ENCODE data around the gene LCMT2.

LCMT2 gene, protein sequence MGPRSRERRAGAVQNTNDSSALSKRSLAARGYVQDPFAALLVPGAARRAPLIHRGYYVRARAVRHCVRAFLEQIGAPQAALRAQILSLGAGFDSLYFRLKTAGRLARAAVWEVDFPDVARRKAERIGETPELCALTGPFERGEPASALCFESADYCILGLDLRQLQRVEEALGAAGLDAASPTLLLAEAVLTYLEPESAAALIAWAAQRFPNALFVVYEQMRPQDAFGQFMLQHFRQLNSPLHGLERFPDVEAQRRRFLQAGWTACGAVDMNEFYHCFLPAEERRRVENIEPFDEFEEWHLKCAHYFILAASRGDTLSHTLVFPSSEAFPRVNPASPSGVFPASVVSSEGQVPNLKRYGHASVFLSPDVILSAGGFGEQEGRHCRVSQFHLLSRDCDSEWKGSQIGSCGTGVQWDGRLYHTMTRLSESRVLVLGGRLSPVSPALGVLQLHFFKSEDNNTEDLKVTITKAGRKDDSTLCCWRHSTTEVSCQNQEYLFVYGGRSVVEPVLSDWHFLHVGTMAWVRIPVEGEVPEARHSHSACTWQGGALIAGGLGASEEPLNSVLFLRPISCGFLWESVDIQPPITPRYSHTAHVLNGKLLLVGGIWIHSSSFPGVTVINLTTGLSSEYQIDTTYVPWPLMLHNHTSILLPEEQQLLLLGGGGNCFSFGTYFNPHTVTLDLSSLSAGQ

DNA sequence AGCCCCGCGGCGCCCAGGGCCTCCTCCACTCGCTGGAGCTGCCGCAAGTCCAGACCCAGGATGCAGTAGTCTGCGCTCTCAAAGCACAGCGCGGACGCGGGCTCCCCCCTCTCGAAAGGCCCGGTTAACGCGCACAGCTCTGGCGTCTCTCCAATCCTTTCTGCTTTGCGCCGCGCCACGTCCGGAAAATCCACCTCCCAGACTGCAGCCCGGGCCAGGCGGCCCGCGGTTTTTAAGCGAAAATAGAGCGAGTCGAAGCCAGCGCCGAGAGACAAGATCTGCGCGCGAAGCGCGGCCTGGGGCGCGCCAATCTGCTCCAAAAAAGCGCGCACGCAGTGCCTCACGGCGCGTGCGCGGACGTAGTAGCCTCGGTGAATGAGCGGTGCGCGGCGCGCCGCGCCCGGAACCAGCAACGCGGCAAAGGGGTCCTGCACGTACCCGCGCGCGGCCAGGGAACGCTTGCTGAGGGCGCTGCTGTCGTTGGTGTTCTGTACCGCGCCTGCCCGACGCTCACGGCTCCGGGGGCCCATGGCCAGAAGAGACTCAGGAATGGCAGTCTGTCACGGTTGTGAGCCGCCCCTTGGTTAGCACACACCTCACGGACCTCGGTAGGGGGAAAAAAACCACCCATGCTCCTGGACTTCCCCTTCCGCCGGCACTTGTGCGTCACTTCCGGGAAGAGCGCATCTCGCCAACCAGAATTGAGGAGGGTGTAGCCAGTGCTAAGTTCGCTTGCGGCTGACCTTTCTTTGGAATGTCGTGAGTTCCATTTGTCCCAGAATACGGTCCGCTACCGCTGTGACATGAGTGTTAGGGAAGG lies at the start of gene LCMT2:
LCMT2 (minus strand) TSS at position 614 of the 820 bp plus-strand sequence; CDS start at position 530, 84 bp downstream.
- peak; percentile 90 for DNase-seq (ENCODE audit: low spot score)

DNA sequence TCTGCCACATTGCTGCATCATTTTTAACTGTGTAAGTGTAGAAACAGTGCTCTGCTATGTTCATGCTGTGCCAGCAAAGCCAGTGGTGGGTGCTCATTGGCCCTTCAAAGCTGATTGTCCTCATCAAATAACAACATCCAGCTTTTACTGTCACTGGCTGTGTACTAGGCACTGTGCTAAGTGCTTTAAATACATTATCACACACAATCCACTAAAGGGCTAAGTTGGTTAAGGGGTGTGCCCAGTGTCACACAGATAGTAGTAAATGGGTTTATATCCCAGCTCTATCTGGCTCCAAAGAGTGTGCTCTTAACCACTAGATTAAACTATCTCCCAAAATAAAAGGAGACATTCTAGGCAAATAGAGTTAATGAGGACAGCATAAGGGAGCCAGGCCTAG lies 48.2 kb upstream of the LCMT2 start:
- DNase-seq (ENCODE audit: low spot score): no peak

DNA sequence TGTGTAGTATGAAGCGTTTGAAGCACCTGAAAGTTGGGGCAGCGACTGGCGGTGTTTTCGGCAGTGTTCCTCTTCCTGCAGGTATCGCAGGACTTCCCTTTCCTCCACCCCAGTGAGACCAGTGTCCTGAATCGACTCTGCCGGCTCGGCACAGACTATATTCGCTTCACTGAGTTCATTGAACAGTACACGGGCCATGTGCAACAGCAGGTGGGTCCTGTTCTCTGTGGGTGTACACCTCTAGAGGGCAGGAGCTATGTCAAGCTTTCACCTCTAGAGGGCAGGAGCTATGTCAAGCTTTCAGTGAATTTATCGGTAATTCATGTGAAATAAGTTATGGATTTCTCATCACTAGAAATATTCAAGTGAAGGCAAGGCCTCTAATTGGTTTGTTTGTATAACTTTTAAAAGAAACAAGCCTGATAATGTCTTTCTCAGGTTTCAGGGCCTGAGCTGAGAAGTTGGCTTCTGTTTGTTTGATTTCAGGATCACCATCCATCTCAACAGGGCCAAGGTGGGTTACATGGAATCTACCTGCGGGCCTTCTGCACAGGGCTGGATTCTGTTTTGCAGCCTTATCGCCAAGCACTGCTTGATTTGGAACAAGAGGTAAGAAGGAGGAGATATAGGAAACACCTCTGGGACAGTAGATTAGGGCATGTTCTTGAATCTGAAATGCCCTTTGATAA lies 45.8 kb upstream of the LCMT2 start:
- DNase-seq (ENCODE audit: low spot score): peak; percentile 25

DNA sequence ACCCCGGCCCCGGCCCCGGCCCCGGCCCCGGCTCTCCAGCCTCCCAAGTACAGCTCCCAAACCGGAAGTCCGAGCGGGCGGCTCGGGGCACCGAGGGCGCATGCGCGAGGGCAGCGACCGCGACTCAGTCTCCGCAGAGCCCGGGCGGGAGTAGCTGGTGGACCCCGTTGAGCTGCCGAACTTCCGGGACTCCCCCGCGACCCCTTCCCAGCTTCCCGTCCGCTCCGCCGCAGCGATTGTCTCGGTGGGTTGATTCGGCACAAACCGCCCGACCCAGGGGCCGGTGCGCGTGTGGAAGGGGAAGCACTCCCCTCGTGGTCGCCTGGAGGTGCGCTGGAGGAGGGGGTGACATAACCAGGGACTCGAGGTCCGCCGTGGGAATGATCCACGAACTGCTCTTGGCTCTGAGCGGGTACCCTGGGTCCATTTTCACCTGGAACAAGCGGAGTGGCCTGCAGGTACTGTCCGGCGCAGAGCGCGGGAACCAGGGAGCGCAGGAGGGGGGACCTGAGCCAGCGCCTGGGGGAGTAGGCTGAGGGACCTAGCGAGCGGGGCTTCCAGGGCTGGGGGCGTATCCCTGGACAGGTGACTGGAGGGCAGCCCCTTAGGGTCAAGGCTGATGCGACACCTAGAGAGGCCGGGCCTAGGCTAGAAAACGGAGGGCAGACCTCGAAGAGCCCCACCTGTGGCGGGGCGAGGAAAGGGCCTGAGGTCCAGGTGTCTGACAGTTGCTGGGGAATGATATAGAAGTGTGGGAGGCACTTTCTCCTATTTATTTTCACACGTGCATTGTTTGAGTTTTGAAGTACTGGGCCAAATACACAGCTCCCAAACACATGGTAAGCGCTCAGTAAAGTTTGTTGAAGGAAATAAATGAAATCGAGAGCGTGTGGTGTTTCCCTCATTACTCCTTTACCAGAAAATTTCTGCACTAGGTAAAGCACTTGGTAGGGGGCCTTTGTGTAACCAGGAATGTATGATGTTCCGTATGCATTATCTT lies 40.9 kb upstream of the LCMT2 start, which contains the start of the genes TUBGCP4 and ZSCAN29:
TUBGCP4 (plus strand) TSS at position 127 of the 1,000 bp plus-strand sequence; CDS start at position 381, 254 bp downstream.
ZSCAN29 (minus strand) TSS at position 69 of the 1,000 bp plus-strand sequence. CDS start 1,130 bp downstream, outside the sequence.
- peak; percentile 74 for DNase-seq (ENCODE audit: low spot score)

DNA sequence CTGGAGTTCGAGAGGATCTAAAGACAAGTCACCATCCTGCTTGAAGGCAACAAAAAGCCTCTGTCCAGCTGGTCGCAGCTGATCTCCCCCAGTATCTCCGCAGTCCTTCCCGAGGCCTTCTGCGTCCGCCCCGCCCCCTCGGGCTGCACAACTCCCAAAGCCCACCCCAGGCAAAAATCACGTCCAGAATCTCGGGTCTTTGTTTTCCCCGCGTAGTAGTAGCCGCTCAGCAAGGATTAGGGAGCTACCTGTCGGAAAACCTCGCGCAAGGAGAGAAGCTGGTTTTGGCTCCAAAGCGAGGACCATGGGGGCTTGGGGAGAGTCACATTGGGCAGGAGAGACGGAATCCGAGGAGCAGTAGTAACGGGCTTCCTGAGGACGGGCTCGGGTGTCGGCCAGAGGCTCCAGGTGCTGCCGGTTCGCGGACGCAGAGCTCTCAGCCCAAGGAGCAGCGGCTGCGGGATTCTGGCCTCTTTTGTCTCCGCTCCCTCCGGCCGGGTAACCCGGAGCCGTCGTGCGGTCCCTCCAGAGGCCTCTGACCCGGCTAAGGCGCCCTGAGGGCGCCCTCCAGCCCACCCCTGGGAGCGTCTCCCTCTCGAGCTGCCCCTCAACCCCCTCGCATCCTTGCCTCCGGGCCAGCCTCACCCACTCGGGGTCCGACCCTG lies 40.1 kb upstream of the LCMT2 start:
- no peak for DNase-seq (ENCODE audit: low spot score)

DNA sequence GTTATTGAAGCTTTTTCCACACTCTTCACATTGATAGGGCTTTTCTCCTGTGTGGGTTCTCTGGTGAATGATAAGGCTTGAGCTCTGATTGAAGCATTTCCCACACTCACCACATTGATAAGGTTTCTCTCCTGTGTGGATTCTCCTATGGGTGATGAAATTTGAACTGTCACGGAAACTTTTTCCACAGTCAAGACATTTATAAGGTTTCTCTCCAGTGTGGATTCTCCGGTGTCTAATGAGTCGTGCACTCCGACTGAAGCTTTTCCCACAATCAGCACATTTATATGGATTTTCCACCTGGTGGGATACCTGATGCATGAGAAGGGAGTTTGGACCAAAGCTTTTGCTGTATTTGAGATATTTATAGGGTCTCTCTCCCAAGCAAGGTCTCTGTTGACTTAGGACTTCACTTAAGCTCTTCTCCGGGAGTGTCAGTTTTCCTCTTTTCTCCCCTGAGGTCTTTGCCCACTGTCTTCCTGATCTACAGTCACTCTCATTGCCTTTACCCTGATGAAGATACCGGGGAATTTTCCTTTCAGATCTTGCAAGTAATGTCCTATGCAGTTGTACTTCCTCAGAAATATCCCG lies 31.0 kb upstream of the LCMT2 start:
- DNase-seq (ENCODE audit: low spot score): no peak

DNA sequence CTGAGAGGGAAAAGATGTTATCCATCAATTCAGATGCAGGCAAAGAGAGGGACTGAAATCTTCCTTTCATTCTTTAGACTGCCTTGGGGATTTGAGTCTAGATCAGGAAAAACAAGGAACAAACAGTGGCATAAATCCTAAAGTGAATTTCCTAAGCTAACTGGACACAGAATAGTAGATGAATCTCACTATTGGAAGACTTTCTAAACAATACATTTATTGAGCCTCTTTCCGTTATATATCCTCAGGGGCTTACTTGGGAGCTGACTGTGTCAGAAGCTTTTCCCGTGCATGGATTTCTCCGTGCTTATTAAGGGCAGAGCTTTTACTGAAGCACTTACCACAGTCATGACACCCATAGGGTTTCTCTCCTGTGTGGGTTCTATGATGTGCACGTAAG lies 30.4 kb upstream of the LCMT2 start:
- DNase-seq (ENCODE audit: low spot score): no peak

DNA sequence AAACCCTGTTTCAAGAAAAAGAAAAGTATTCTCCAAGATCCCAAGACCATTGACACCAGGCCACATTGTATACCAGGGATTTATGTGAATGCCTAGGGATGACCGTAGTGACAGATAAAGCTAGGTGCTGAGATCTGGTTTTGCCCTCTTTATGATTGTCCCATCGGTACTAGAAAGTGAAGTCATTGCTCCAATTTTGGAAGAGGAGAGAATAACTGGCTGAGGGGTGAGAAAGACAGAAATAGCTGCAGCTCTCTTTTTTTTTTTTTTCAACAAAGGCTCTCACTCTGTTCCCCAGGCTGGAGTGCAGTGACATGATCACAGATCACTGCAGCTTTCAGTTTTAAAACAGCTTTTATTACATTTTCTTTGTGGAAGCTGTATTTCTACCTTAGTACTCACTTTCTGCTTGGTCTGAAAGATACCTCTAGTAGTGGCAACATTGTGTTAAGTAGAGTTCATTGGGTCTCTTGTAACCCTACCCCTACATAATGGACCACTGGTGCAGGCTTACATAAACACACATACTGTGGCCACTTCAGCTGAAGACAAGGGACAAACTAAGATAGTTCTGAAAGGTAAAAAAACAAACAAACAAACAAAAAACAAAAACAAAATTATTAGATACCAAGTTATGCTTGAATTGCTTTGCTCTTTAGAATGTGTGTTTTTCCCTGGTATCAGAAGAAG lies 22.5 kb upstream of the LCMT2 start:
- DNase-seq (ENCODE audit: low spot score): no peak

DNA sequence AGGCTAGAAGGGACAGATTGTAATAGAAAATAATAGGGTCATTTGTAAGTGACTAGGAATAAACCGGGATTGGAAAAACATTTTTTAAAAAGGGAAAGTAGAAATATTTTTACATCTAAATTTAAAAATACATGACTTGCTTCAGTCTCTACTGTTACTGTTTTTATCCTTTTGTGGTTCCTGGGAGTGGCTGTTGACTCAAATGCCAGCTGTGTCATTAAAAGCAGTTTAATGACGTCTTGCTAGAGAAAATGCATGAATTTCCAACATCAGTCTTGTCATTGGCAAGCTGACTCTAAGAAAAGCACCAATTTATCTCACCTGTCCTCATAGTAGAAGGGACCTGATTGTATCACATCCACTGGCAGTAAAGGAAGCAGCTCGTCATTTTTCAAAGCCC lies 16.7 kb upstream of the LCMT2 start:
- DNase-seq (ENCODE audit: low spot score): no peak

DNA sequence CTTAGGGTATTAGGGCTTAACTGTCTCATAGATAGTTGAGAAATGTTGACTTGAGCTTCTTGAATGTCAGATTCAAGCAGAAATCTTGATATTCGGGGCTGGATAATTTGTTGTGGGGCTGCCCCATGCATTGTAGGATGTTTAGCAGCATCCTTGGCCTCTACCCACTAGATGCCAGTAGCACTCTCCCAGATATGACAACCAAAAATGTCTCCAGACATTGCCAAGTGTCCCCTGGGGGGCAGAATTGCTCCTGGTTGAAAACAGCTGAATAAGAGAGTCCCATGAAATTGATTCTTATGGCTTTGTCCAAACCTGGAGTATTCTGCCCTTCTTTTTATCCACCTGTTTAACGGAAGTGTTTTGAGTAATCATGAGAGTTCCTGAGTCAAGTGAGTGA lies 15.9 kb upstream of the LCMT2 start:
- no peak for DNase-seq (ENCODE audit: low spot score)

DNA sequence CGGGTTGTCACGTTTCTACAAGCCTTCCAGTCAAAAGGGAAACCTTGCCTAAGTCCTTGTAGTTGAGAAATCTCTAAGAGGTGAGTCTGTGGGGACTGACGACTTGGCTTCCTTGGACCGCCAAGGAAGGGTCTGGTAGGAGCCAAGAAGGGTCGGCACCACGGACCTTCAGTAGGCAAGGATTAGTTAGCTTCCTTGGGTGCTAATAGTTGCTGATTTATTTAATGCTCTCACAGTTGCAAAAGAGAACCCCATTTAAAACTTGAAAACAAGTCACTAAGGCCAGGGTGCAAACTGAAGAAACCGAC lies 361 bp upstream of the LCMT2 start:
- DNase-seq (ENCODE audit: low spot score): no peak

DNA sequence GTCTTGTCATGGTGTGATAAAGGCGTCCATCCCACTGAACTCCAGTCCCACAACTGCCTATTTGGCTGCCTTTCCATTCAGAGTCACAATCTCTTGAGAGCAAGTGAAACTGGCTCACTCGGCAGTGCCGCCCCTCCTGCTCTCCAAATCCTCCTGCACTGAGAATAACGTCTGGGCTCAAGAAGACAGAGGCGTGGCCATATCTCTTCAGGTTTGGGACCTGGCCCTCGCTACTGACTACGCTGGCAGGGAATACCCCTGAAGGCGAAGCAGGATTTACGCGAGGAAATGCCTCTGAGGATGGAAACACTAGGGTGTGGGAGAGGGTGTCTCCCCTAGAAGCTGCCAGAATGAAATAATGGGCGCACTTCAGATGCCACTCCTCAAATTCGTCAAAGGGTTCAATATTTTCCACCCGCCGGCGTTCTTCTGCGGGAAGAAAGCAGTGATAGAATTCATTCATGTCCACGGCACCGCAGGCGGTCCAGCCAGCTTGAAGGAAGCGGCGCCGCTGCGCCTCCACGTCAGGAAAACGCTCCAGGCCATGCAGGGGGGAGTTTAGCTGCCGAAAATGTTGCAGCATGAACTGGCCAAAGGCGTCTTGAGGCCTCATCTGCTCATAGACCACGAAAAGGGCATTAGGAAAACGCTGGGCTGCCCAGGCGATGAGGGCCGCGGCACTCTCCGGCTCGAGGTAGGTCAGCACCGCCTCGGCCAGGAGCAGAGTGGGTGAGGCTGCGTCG lies 985 bp downstream of the LCMT2 start:
- no peak for DNase-seq (ENCODE audit: low spot score)

DNA sequence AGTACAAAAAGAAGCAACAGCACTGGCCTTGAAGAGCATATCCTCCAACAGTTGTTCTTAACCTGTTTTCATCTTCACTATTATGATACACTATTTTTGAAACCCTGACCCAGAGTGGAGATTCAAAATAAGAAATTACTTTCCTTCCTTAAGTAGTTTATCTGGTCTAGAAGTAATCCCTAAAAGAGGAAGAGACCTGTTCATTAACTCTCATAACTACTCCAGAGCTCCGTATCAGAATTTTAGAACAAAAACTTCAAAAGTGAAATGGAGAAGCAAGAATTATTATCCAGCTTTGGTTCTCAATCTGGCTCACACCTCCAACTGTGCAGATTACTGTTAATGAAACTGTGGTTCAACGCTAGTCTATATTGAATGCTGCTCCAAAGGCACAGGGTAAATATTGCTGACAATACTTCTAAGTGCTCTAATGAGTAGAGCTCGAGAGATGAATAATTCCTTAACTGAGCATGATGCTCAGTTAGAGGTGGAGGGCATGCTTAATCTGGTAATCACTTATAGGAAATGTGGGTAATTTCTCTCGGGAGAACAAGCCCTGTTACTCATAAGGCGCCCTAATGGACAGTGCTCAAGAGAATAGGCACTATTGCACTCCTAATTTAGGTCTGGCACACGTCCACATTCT lies 5.2 kb downstream of the LCMT2 start:
- no peak for DNase-seq (ENCODE audit: low spot score)

DNA sequence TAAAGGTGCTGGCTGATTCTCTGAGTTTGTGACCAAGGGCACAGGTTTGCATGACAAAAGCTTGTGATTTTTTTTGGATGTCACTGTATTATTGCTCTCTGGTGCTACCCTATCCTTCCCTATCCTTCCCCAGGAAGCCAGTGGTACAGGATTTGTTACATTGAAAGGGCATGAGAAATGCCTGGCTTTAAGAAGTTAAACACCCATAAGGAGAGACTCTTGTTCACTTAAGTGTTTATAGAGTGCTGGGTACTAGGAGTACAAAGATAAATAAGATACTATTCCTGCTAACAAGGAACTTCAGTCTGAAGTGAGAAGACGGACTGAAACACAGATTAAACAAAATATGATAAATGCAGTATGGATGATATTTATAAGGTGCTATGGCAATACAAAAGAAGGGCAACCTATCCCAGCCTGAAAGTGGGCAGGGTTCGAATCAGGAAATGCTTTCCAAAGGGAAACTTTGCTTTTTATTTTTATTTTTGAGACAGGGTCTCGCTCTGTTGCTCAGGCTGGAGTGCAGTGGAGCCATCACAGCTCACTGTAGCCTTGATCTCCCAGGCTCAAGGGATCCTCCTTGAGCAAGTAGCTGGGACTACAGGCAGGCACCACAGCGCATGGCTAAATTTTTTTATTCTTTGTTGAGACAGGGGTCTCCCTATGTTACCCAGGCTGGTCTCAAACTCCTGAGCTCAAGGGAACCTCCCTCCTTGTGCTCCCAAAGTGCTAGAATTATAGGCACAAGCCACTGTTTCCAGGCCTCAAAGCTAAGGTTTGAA lies 11.2 kb downstream of the LCMT2 start:
- no peak for DNase-seq (ENCODE audit: low spot score)

DNA sequence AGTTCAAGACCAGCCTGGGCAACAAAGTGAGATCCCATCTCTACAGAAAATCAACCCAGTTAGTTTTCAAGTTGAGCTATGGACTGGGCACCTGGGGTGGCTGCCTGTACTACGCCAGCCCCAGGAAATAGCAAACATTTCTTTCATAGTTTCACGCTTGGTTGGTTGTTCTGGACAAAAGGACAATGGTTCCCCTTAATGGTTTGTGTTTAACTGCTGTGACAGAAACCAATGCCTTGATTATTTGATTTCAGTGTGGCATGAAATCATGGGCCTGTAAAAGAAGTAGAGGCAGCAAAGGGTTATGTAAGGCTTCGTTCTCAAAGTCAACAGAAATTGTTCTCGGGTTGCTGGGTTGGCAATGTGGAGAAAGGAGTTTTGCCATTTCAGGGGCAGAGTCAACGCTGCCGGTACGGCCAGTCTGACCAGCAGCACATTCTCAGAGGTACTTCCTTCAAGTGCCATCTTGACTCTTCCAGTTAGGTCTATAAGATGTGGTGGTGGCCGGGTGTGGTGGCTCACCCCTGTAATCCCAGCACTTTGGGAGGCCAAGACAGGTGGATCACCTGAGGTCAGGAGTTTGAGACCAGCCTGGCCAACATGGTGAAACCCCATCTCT lies 12.7 kb downstream of the LCMT2 start:
- no peak for DNase-seq (ENCODE audit: low spot score)

DNA sequence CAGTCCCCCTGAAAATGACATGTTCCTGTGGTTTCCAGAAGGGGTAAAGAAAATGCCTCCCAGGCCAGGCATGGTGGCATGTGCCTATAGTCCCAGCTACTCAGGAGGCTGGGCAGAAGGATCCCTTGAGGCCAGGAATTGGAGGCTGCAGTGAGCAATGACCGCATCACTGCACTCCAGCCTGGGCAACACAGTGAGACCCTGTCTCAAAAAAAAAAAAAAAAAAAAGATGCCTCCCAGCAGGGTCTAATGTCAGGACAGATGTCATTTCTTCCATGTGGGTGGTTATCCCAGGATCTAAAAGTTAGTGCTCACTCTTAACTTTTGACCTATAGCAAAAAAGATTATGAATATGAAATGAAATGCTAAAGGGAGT lies 13.4 kb downstream of the LCMT2 start:
- DNase-seq (ENCODE audit: low spot score): no peak
